GM15510 (cell line): ENCODE data around the gene CDRT4.

ENCODE experiments used
- POLR2A ChIP-seq: IDR thresholded peaks from 3 replicates; pipeline ENCODE4 v1.6.1; 2011; ENCODE audit warnings: borderline replicate concordance; ENCODE audit not compliant: insufficient read length; ENCODE audit errors: extremely low read depth

The CDRT4 gene

DNA sequence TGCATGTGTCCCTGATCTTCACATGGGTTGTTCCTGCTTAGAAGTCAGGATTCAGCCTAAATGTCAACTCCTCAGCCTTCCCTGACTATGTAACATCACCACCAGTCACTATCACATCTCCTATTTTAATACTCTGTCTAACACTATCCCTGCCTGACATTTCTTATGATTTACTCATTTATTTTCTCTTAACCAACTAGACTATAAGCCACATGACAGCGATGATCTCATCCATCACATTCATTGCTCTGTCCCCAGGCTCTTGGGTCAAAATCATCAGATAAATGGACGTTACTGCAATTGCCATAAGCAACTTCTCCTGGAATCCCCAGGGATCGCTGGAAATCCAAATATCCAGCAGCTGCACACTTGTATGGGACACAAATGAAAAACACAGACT is 15.7 kb downstream of the CDRT4 start:
- no peak for TF ChIP-seq POLR2A

DNA sequence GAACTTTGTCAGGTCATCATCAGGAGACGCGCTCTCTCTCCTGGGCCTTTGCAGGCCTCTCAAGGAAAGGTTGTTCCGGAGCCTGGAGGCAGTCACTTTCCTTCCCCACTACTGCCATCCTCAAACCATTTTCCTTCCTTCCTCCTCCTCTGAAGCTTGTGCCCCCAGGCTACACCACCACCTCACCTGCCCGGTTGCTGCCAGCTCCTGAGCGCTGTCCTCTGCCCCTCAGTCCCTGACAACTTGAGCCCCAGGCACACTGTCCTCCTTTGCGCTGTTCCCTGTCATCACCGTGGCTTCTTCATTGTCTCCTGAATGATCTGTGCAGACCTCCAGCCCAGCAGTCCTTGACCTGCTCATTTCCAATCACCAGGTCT is 18.9 kb downstream of the CDRT4 start:
- TF ChIP-seq POLR2A, result no peak

DNA sequence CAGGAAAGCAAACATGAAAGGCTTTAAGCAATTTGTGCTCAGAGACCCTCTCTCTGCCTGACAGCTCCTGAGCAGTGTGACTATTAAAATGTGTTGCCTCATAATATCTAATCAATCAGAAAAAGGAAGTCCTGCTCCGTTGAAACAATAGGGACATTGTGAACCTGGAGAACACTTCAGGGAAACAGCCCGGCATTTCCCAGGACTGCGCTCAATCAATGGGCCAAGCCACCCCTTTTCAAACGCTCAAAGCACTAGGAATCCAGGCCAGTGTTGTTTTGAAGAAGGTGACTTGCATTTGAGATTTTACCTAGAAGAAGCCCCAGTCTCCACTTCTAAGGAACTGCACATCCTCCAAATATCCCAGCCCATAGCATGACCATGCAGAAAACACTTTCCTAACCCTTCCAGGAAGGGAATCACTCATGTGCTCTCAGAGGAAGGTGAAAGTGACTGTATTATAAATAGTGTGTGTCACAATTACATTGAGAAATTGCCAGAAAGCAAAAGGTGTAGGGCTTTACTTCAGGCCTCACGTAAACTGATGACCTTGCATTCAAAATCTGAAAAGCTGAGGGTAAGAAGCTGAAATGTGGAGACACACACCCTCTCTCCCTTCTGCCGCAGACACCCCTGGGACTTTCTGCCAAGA is 19.4 kb downstream of the CDRT4 start:
- no peak for TF ChIP-seq POLR2A

DNA sequence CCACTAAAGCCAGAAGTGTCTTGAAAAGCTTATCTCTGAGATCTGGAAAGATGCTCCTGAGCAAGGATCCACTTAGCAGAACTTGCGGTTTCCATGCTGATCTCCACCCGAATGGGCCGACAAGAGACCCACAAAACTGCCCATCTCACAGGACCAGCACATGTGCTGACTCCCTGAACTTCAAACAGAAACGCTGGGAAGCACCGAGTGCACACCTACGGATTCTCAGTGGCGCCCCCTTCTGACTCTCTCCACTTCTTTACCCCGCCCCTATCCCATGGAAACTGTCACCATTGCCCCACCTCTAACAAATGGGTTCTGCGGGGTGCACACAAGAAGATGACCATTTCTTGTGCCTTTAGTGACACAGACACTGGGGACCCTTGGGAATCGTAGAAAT is 21.4 kb downstream of the CDRT4 start:
- TF ChIP-seq POLR2A, result no peak

DNA sequence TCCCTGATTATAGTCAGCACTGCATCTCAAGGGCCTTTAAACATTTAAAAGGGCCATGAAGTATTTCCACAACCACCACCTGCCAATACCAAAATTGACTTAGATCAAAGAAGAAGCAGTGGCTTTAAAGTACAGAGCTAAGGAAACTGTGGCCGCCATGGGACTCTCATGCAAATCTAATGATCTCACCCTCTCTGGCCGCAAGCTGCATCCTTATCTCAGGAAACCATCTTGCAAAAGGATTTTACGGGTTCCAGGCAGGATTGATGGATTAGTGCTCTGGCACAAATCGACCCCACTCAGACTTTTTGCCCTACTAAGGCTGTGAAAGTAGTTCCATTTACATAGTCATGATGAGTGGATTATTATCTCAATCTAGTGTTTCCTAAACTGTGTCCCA is 22.6 kb downstream of the CDRT4 start:
- TF ChIP-seq POLR2A, result no peak

DNA sequence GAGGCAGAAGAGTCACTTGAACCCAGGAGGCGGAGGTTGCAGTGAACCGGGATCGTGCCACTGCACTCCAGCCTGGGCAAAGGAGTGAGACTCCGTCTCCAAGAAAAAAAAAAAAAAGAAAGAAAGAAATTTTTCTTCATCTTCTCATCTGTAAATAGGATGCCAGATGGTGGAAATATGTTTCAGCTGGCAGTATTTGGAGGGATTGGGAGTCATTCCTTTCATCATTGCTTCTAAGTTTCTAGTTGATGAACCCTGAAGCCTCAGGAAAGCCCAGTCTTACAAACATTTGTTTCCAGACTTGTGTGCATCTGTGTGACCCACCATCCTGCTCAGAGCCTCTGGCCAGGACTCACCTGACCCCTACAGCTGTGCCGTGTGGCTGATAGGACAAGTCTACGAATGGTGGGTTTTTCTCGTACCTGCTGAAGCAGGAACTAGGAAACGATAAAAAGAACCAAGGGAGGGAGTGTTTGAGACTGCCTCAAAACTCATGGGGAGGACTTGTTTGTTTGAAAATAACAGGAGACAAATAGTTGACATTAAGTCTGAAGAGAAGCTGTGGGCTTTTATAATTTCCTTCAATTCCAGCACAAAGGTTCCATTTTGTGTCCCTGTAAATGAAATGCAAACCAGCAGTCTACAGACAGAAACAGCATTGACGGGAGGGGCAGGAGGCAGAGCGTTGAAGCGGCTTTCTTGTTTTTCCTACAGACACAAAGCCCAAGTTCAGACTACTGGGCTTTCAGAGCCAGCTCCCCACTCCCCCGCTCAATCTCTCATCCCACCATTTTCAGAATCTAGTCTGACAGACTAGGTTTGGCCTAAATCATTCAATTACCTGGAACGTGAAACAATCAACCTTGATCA is 24.9 kb downstream of the CDRT4 start:
- no peak for TF ChIP-seq POLR2A

DNA sequence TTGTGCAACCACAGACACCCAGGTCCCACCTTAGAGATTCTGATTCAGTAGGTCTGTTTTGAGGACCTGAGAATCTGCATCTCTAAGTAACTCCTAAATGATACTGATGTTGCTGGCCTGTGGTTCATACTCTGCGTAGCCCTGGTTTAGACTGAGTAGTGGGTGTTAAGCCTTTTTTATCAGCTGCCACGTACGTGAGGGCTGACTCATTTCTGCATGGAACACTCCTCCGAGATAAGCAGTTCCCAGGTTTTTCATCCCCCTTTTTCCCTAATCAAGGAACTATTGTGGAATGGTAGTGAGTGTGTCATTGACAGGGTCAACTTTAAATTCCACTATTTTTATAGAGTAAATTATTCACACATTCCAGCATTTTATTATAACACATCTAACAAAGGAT is 26.1 kb downstream of the CDRT4 start:
- no peak for TF ChIP-seq POLR2A

DNA sequence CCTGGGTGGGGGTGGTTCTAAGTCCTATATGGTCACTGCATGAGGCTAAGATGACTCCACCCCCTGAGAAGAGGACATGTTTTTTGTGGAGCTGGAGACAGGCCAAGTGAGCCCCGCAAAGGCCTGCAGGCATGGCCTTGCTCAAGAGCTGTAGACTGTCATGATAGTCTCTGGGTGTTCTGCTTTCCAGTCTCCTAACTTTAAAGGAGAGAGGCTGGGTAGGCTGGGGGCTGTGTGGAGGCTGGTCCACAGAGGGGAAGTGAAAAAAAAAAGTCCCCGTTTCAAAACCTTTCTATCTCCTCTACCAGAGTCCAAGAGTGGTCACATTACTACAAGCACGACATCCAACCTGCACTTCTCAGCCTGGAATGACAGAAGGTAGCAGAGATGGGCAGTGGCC is 27.1 kb downstream of the CDRT4 start:
- no peak for TF ChIP-seq POLR2A

DNA sequence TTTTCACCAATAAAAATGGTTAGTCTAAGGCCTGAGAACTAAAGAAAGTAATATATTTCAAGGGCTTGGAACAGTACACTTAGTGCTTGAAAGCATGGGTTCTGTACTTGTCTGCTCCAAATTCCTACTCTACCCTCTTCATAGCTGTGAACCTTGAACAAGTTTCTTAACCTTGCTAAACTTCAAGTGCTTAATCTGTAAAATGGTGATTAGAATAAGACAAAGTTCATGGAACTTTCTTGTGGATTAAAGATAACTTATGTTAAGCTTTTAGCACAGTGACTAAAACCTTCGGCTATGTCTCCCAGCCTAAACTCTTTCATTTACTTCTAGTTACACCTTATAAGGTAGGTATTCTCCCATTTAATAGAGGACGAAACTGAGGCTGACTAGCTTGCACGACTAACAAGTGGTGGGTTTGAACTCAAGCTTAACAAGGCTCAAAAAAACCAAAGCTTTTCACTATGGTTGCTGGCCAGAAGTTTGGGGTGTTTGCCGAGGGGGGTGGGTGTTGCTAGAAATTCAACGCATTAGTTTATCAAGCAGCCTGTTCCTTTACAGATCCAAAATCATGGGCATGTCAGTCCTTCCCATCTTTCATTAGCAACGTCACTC is 28.8 kb downstream of the CDRT4 start:
- no peak for TF ChIP-seq POLR2A

DNA sequence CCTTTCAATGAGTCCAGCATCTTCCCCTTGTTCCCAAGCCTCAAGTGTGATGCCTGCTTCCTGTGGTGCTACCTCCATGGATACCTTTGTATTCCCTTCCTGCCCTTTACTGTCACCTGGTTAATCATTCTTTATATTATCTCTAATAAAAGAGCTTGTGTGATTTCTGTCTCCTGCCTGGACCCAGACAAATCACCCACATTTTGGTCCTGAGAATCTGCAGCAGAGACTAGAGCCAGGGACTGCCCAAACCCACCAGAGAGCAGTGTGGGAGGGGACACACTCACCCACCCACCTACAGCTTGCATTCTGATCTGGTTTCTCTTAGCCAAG is 30.2 kb downstream of the CDRT4 start:
- TF ChIP-seq POLR2A, result no peak

DNA sequence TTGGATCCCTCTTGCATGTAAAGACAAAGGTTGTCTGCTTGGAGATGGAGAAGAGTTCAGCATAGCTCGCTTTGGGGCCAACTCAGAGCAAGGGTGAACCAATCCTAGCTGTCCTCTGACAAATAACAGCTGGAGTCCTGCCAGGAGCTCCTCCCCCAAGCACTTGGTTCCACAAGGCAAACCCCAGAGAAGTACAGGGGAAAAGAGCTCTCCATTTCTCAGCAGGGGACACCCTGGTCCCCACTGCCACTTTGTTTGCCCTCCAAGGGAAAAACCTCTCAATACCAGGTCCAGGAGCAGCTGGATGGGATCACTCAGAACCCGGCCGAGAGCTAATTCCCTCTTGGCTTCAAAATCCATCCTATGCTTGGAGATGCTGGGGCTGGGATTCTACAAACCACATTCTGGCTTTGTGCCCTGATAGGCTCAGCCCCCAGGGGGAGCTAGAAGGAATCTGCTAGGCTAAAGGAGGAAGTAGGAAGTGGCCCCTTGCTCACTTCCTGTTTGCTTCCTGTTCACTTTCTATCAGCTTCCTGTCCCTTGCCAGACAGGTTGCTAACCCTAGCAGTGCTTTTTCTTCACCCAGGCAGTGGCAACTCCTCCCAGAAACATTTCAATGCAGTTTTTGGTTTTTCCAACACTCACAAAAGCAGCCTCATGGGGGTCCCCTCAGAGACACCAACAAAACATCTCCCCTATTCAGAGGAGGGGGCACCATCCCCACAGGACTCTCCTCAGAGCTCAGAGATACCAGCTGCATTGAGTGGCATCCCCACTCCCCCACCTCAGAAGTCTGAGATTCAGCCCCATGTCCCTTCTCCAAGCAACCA is 30.7 kb downstream of the CDRT4 start:
- no peak for TF ChIP-seq POLR2A

DNA sequence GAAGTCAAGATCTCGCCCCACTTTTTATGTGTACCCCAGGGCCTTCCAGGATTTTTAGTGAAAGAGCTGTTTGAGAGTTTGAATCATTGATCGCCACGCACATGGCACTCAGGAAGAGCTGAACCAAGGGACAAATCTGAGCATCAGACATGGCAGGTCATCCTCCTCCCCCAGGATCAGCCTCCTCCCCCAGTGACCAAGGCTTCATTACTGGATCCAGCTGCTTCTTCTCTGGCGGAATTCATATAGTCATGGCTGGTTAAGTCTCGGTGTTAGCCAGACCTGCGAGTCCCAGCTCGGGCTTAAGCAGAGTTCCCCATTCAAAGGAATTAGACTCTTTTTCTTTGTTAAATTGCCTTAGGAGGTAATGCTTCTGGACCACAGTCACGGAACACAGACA is 32.5 kb downstream of the CDRT4 start:
- no peak for TF ChIP-seq POLR2A

DNA sequence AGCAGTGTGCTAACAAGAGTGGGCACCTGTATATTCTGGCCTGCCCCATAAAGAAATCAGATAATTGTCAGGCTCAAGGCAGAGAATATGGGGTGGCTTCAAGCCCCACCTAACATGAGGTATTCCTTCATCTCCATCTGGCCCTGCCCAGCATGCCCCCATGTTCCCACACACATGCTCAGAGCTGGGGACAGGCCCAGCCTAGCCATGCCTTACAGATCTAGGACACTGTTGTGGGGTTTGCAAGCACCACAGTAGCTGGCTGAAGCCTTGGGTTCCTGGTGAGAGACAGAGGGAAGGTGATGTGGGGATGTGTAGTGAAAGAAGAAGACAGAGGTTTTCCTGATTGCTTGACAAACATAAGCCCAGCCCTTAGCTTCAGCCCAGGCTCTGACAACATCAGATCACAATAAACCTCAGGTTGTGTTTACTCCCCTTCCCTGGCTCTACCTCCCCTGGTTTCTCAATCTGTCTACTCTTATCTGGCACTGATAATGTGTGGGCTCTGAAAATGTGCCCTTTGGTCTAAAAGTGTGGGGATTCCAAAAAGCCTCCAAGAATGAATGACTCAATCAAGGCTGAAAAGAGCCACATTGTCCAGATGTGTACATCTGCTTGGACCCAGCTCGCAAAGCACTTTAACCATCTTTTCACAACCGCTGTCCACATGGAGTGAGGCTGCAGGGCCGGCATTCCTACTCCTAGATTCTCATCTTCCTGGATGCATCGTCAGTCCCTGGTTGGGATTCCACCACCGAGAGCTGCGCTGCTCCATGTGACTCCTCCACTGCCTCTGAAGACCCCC is 34.4 kb downstream of the CDRT4 start:
- no peak for TF ChIP-seq POLR2A

DNA sequence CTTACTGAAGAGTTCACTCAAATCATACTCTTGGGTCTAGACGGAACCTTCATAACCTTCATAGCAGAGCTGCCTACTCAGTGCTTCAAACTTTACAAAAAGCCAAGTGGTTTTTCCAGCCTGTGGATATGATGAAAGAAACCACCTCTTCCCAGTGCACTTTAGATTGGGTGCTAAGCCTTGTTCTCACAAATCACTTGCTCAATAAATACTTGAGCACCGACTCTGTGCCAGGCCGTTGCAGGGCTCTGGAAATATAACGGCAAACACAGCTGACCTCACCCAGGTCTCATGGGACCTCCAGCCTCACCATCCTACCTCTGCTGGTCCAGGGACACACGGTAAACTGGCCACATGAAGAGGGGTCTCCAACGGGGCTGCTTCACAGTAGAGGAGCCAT is 35.7 kb downstream of the CDRT4 start:
- TF ChIP-seq POLR2A, result no peak

DNA sequence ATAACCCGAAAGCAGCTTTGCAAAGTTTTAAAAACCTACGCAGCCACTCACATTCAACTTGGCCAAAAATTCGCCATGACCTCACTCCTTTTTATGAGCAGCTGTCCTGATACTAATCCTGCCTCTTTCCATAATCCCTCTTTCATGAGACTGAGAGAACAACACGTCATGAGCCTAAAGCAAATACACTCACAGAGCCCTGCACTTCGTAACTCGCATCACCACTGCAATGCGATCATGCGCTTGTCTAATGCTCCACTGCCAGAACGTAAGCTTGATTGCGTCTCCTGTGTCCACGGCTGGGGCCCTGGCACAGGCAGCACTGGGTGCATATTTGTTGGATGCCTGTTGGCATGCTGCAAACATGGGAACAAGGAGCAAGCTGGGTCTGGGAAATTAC is 36.2 kb downstream of the CDRT4 start:
- no peak for TF ChIP-seq POLR2A

DNA sequence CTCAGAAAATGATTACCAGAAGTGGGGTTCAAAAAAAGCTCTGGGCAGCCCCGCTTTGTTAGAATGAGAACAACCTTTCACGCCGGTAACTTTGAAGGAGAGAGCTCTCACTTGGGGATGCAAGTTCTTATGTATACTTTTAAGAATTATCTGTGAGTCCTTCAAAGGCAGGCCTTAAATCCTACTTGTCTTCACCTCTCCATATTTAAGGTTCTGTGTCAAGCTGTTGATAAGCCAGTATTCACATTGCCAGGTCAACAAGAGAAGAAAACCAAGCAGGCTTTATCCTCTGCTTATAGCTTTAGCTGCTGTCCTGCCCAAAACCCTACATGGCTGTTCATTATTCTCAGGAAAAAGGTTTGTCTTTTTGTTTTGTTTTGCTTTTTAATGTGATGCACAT is 42.9 kb downstream of the CDRT4 start:
- TF ChIP-seq POLR2A, result no peak
